A673 (cell line): ENCODE data around the gene GGA3. TPM values are rescaled to one million over a fixed set of nuclear protein-coding genes. Genes with fewer than 3 reads are reported as not detected.

Experiments used
- BruUV-seq: library from RNA; stranded (reverse); fragments of 400-500 nt; replicated peaks from 2 replicates; lab custom pipeline; 2021; lab: Mats Ljungman, UMichigan
- CTCF ChIA-PET: fragments of 300-600 bp; sonication (Branson Sonifier 250); formaldehyde crosslinking; loops from one replicate; lab custom pipeline; 2022; ENCODE audit warnings: antibody characterized with exemption; lab: Charles Lee
- POLR2A ChIA-PET: fragments of 300-600 bp; sonication (Branson Sonifier 250); formaldehyde crosslinking; loops from one replicate; lab custom pipeline; 2022; ENCODE audit warnings: antibody characterized with exemption; ENCODE audit not compliant: low non-redundant PET; lab: Charles Lee
- DNase-seq: peaks from one replicate; pipeline ENCODE4 v3.0.0-alpha.2; 2015; ENCODE audit warnings: low spot score
- H3K27ac ChIP-seq: fragments of 200-600 bp; sonication (generic); 2 replicates; pipeline ENCODE4 v1.5.1; 2016; ENCODE audit warnings: mixed run types, low read depth, mild to moderate bottlenecking, mixed read lengths, antibody characterized with exemption, low read length; ENCODE audit not compliant: poor library complexity, severe bottlenecking
- H3K27me3 ChIP-seq: fragments of 200-600 bp; sonication (generic); replicated peaks from 2 replicates; pipeline ENCODE4 v1.6.1; 2017; ENCODE audit warnings: mixed run types, low read depth, mild to moderate bottlenecking, mixed read lengths, antibody characterized with exemption, low read length; ENCODE audit not compliant: insufficient read depth, poor library complexity
- H3K36me3 ChIP-seq: fragments of 200-600 bp; sonication (generic); 2 replicates; pipeline ENCODE4 v1.6.1; 2016; ENCODE audit warnings: mixed run types, mild to moderate bottlenecking, mixed read lengths, antibody characterized with exemption, low read length; ENCODE audit not compliant: insufficient read depth, poor library complexity, severe bottlenecking
- H3K4me1 ChIP-seq: fragments of 200-600 bp; sonication (generic); 2 replicates; pipeline ENCODE4 v1.6.1; 2017; ENCODE audit warnings: mixed run types, mild to moderate bottlenecking, mixed read lengths, antibody characterized with exemption, low read length; ENCODE audit not compliant: insufficient read depth, poor library complexity, severe bottlenecking
- H3K4me3 ChIP-seq: fragments of 200-600 bp; sonication (generic); 2 replicates; pipeline ENCODE4 v1.5.1; 2016; ENCODE audit warnings: low read depth, mixed run types, mild to moderate bottlenecking, mixed read lengths, low read length; ENCODE audit not compliant: poor library complexity, severe bottlenecking
- H3K9me3 ChIP-seq: fragments of 200-600 bp; sonication (generic); 2 replicates; pipeline ENCODE4 v1.6.1; 2016; ENCODE audit warnings: mixed run types, low read depth, mild to moderate bottlenecking, mixed read lengths, antibody characterized with exemption, low read length; ENCODE audit not compliant: poor library complexity, severe bottlenecking
- CTCF ChIP-seq: fragments of 300-800, 200-600 bp; sonication (generic); conservative IDR thresholded peaks from 2 replicates; pipeline ENCODE4 v1.5.1; 2017; ENCODE audit warnings: low read depth, mild to moderate bottlenecking, antibody characterized with exemption, low read length, moderate library complexity, mixed read lengths
- EZH2 ChIP-seq: fragments of 200-600 bp; sonication (generic); IDR thresholded peaks from 2 replicates; pipeline ENCODE4 v1.6.1; 2017; ENCODE audit warnings: borderline replicate concordance, low read depth, mild to moderate bottlenecking, mixed read lengths, antibody characterized with exemption, low read length; ENCODE audit not compliant: poor library complexity, severe bottlenecking
- intact Hi-C: fragments of 100-400 bp; cut with micrococcal nuclease; formaldehyde crosslinking; loops from one replicate; pipeline ENCODE4 v1.10.0; 2022; ENCODE audit not compliant: unreplicated experiment
- total RNA-seq: library from RNA; stranded (reverse); gene quantifications from 2 replicates; pipeline ENCODE4 v1.2.3, GENCODE V29; 2021

Gene GGA3
- total RNA-seq, 1 experiment from 2014 or later, result 52.7 TPM

GRCh38 chr17:75238020-75238580, 23.3 kb downstream of the GGA3 start:
- Histone ChIP-seq H3K4me3 (no peak overlapping the region), H3K36me3 (peaks cover 88% of the 10 kb centered on the region), H3K27ac (no peak overlapping the region), H3K9me3 (no peaks in the 10 kb centered on the region), H3K4me1 (peaks cover 6% of the 10 kb centered on the region), H3K27me3 (no peaks in the 10 kb centered on the region)
- intact Hi-C loops, result no loop called here
- ChIA-PET POLR2A (no interaction called here), CTCF (interaction anchor here (1.8 kb wide), 1 partner anchor 124 kb away, joined by 6 read pairs; no protein-coding TSS in a partner anchor)
- no peak for DNase-seq
- TF ChIP-seq CTCF (no peak), EZH2 (no peak)
- BruUV-seq, result no TSS peak

GRCh38 chr17:75237100-75238014, 24.0 kb downstream of the GGA3 start:
- Histone ChIP-seq H3K36me3 (peaks cover 88% of the 10 kb centered on the region), H3K4me3 (no peak overlapping the region), H3K27ac (no peak overlapping the region), H3K27me3 (no peaks in the 10 kb centered on the region), H3K9me3 (no peaks in the 10 kb centered on the region), H3K4me1 (peaks cover 6% of the 10 kb centered on the region)
- TF ChIP-seq CTCF (no peak), EZH2 (no peak)
- intact Hi-C loops, result no loop called here
- no peak for DNase-seq
- BruUV-seq, result TSS peak; percentile 31
- ChIA-PET CTCF (interaction anchor here (0.7 kb wide), 1 partner anchor 20 kb away, joined by 10 read pairs; no protein-coding TSS in a partner anchor), POLR2A (no interaction called here)

- ChIA-PET POLR2A (no interaction called here), CTCF (no interaction called here)
- Histone ChIP-seq H3K36me3 (peaks cover 89% of the 10 kb centered on the region), H3K27ac (no peak overlapping the region), H3K9me3 (no peaks in the 10 kb centered on the region), H3K27me3 (no peaks in the 10 kb centered on the region), H3K4me3 (no peak overlapping the region), H3K4me1 (no peaks in the 10 kb centered on the region)
- BruUV-seq, result no TSS peak
- DNase-seq, result no peak
- no peak for TF ChIP-seq CTCF
- no peak for TF ChIP-seq EZH2
- intact Hi-C loops, result no loop called here
These were observed 28.6 kb downstream of the GGA3 start for GRCh38 chr17:75232786-75233185.
